ENCODE data around the gene LPP. TPM values are rescaled to one million over a fixed set of nuclear protein-coding genes. Genes with fewer than 3 reads are reported as not detected.

Gene LPP
- total RNA-seq, 4 donors from 2014 or later = 56.0 to 65.7 (median 58.1) TPM

GRCh38 chr3:188244395-188244861, 90.5 kb downstream of the LPP start:
- ATAC-seq (no peak), DNase-seq (no peak)
- H3K4me3 ChIP-seq = no peak overlapping the region
- intact Hi-C loops (cut with DNase I; ENCODE audit: low total_unique reads) (no loop called here), in situ Hi-C loops (cut with MboI; ENCODE audit: low sequenced_read_pairs in 4 of 4) (loop anchor here in 1 of 4 donors (25.0 kb wide), 1 partner anchor 507 kb away; the partner anchor contains the start of gene BCL6)
- TF ChIP-seq CTCF (IDR thresholded peaks at IDR 0.05 in 4 of 5, conservative IDR thresholded peaks at IDR 0.05 in 1 of 5) = no peak
- no peak for TF ChIP-seq POLR2A (IDR thresholded peaks at IDR 0.05)
- no peaks in the 10 kb centered on the region for H3K27me3 ChIP-seq
- peaks cover 49 to 50% of the 10 kb centered on the region in 2 donors for H3K4me1 ChIP-seq
- peak overlapping the region; percentile 84 to 89 (median 86) for H3K27ac ChIP-seq
- H3K9me3 ChIP-seq = no peaks in the 10 kb centered on the region
- no peaks in the 10 kb centered on the region for H3K36me3 ChIP-seq

- ATAC-seq (no peak), DNase-seq (no peak)
- no peak overlapping the region for H3K4me3 ChIP-seq
- peak overlapping the region in 2 of 4 donors; percentile 7 to 86 for H3K27ac ChIP-seq
- in situ Hi-C loops (cut with MboI; ENCODE audit: low sequenced_read_pairs in 4 of 4) = loop anchor here in 1 of 4 donors (25.0 kb wide), 1 partner anchor 510 kb away; the partner anchor contains the start of gene BCL6
- TF ChIP-seq POLR2A (IDR thresholded peaks at IDR 0.05) (no peak), CTCF (IDR thresholded peaks at IDR 0.05 in 4 of 5, conservative IDR thresholded peaks at IDR 0.05 in 1 of 5) (no peak)
- peaks cover 26 to 27% of the 10 kb centered on the region in 2 donors for H3K4me1 ChIP-seq
- H3K27me3 ChIP-seq = no peaks in the 10 kb centered on the region
- H3K36me3 ChIP-seq = no peaks in the 10 kb centered on the region
- no peaks in the 10 kb centered on the region for H3K9me3 ChIP-seq
- intact Hi-C loops (cut with DNase I; ENCODE audit: low total_unique reads) = no loop called here
Measured at GRCh38 chr3:188246905-188247304, 92.9 kb downstream of the LPP start.

- no peaks in the 10 kb centered on the region for H3K36me3 ChIP-seq
- no peaks in the 10 kb centered on the region for H3K9me3 ChIP-seq
- H3K27me3 ChIP-seq = no peaks in the 10 kb centered on the region
- intact Hi-C loops (cut with DNase I; ENCODE audit: low total_unique reads) = no loop called here
- in situ Hi-C loops (cut with MboI; ENCODE audit: low sequenced_read_pairs in 4 of 4) = loop anchor here in 1 of 4 donors (25.0 kb wide), 1 partner anchor 511 kb away; the partner anchor contains the start of gene BCL6
- ATAC-seq (no peak), DNase-seq (no peak)
- peaks cover 14 to 15% of the 10 kb centered on the region in 2 donors for H3K4me1 ChIP-seq
- no peak overlapping the region for H3K4me3 ChIP-seq
- TF ChIP-seq POLR2A (IDR thresholded peaks at IDR 0.05) (no peak), CTCF (IDR thresholded peaks at IDR 0.05 in 4 of 5, conservative IDR thresholded peaks at IDR 0.05 in 1 of 5) (no peak)
- H3K27ac ChIP-seq = no peak overlapping the region
Measured at GRCh38 chr3:188248036-188248561, 94.1 kb downstream of the LPP start.

- no peak for TF ChIP-seq POLR2A (IDR thresholded peaks at IDR 0.05)
- intact Hi-C loops (cut with DNase I; ENCODE audit: low total_unique reads) (no loop called here), in situ Hi-C loops (cut with MboI; ENCODE audit: low sequenced_read_pairs in 4 of 4) (no loop called here)
- ATAC-seq (no peak), DNase-seq (no peak)
- no peaks in the 10 kb centered on the region for H3K27me3 ChIP-seq
- no peak overlapping the region for H3K27ac ChIP-seq
- H3K4me3 ChIP-seq = no peak overlapping the region
- H3K4me1 ChIP-seq = peaks cover 0 to 13% of the 10 kb centered on the region in 2 donors
- H3K36me3 ChIP-seq = no peaks in the 10 kb centered on the region
- no peaks in the 10 kb centered on the region for H3K9me3 ChIP-seq
Measured at GRCh38 chr3:188253123-188253793, 99.3 kb downstream of the LPP start.

- no peak for TF ChIP-seq CTCF (IDR thresholded peaks at IDR 0.05 in 4 of 5, conservative IDR thresholded peaks at IDR 0.05 in 1 of 5)
- no peak for TF ChIP-seq POLR2A (IDR thresholded peaks at IDR 0.05)
- Histone ChIP-seq H3K27me3 (no peaks in the 10 kb centered on the region), H3K9me3 (no peaks in the 10 kb centered on the region), H3K36me3 (no peaks in the 10 kb centered on the region), H3K27ac (no peak overlapping the region), H3K4me1 (peaks cover 5 to 15% of the 10 kb centered on the region in 2 donors), H3K4me3 (no peak overlapping the region)
- ATAC-seq (no peak), DNase-seq (no peak)
- intact Hi-C loops (cut with DNase I; ENCODE audit: low total_unique reads) = no loop called here
- in situ Hi-C loops (cut with MboI; ENCODE audit: low sequenced_read_pairs in 4 of 4) = no loop called here
Measured at GRCh38 chr3:188253800-188254452, 100.0 kb downstream of the LPP start.

All from gastrocnemius medialis (tissue), 4 donors.